ENCODE data around the gene KLHL7.

GRCh38 chr7:23123007-23123406 is 17.4 kb downstream of the KLHL7 start:
- TF ChIP-seq, protein P1, sequence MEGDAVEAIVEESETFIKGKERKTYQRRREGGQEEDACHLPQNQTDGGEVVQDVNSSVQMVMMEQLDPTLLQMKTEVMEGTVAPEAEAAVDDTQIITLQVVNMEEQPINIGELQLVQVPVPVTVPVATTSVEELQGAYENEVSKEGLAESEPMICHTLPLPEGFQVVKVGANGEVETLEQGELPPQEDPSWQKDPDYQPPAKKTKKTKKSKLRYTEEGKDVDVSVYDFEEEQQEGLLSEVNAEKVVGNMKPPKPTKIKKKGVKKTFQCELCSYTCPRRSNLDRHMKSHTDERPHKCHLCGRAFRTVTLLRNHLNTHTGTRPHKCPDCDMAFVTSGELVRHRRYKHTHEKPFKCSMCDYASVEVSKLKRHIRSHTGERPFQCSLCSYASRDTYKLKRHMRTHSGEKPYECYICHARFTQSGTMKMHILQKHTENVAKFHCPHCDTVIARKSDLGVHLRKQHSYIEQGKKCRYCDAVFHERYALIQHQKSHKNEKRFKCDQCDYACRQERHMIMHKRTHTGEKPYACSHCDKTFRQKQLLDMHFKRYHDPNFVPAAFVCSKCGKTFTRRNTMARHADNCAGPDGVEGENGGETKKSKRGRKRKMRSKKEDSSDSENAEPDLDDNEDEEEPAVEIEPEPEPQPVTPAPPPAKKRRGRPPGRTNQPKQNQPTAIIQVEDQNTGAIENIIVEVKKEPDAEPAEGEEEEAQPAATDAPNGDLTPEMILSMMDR (IDR thresholded peaks at IDR 0.05), result no peak
- TF ChIP-seq POLR2AphosphoS5 (IDR thresholded peaks at IDR 0.05), result no peak
- no peak for TF ChIP-seq POLR2A (IDR thresholded peaks at IDR 0.05)
